ENCODE measurements around the gene DCANP1.

- no peak for TF ChIP-seq HDAC6 (IDR thresholded peaks at IDR 0.05; ENCODE audit: low read depth, low read length)
- no peak for TF ChIP-seq KHSRP (IDR thresholded peaks at IDR 0.05)
- no peak for TF ChIP-seq RFX5 (IDR thresholded peaks at IDR 0.05; ENCODE audit: low read depth, low read length)
- TF ChIP-seq CBFA2T3 (IDR thresholded peaks at IDR 0.05), result no peak
- no peak for TF ChIP-seq POLR2AphosphoS5 (IDR thresholded peaks at IDR 0.05; ENCODE audit: control insufficient read depth, insufficient read depth, low read depth, low read length)
- TF ChIP-seq EP300 (IDR thresholded peaks at IDR 0.05; ENCODE audit: low read length), result no peak
- no peak for TF ChIP-seq NR2C2 (CRISPR knock-in tag; IDR thresholded peaks at IDR 0.05)
- TF ChIP-seq NR2C2 (tag; IDR thresholded peaks at IDR 0.05), result no peak
- TF ChIP-seq, protein P1, sequence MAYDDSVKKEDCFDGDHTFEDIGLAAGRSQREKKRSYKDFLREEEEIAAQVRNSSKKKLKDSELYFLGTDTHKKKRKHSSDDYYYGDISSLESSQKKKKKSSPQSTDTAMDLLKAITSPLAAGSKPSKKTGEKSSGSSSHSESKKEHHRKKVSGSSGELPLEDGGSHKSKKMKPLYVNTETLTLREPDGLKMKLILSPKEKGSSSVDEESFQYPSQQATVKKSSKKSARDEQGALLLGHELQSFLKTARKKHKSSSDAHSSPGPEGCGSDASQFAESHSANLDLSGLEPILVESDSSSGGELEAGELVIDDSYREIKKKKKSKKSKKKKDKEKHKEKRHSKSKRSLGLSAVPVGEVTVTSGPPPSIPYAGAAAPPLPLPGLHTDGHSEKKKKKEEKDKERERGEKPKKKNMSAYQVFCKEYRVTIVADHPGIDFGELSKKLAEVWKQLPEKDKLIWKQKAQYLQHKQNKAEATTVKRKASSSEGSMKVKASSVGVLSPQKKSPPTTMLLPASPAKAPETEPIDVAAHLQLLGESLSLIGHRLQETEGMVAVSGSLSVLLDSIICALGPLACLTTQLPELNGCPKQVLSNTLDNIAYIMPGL (CRISPR knock-in tag; IDR thresholded peaks at IDR 0.05), result no peak
- TF ChIP-seq CHD4 (IDR thresholded peaks at IDR 0.05; ENCODE audit: insufficient read depth, insufficient replicate concordance, low read depth, low read length, poor library complexity, severe bottlenecking), result no peak
- TF ChIP-seq GABPB2 (CRISPR knock-in tag; conservative IDR thresholded peaks at IDR 0.05), result no peak
- no peak for TF ChIP-seq CTCF (IDR thresholded peaks at IDR 0.05 in 2 of 3, conservative IDR thresholded peaks at IDR 0.05 in 1 of 3; ENCODE audit: insufficient read depth in 2 of 3, low read depth in 1 of 3, low read length in 3 of 3)
- no peak for TF ChIP-seq ZNF274 (IDR thresholded peaks at IDR 0.05; ENCODE audit: borderline replicate concordance, low read depth, low read length)
Measured at GRCh38 chr5:135455876-135456237, 8.7 kb upstream of the DCANP1 start.
